Liver (tissue), 9 donors: ENCODE data around the gene THBD. TPM values are rescaled to one million over a fixed set of nuclear protein-coding genes. Genes with fewer than 3 reads are reported as not detected.

ENCODE experiments used
- DNase-seq: peaks from one replicate; pipeline ENCODE4 v3.0.0-alpha.2; 2017; ENCODE audit warnings: low spot score
- H3K27ac ChIP-seq, 2 donors: one replicate each; pipeline ENCODE4 v1.7.0; 2013; ENCODE audit warnings: inconsistent platforms in 2 of 2, low read length in 2 of 2, control low read depth in 1 of 2, low read depth in 1 of 2, mild to moderate bottlenecking in 1 of 2
- H3K27me3 ChIP-seq, 4 donors: one replicate each; pipeline versions ENCODE4 v1.6.1 to v1.7.0; 2013; ENCODE audit warnings: low read length in 3 of 4, inconsistent platforms in 1 of 4, mild to moderate bottlenecking in 1 of 4, moderate library complexity in 1 of 4; ENCODE audit not compliant: control insufficient read depth in 4 of 4, insufficient read depth in 4 of 4
- H3K36me3 ChIP-seq, 4 donors: one replicate each; pipeline versions ENCODE4 v1.6.1 to v1.7.0; 2013; ENCODE audit warnings: low read length in 3 of 4, mild to moderate bottlenecking in 3 of 4, low read depth in 1 of 4, moderate library complexity in 1 of 4; ENCODE audit not compliant: control insufficient read depth in 4 of 4, insufficient read depth in 3 of 4
- H3K4me1 ChIP-seq, 4 donors: one replicate each; pipeline versions ENCODE4 v1.6.1 to v1.7.0; 2013; ENCODE audit warnings: low read length in 3 of 4, mild to moderate bottlenecking in 3 of 4, moderate library complexity in 1 of 4; ENCODE audit not compliant: control insufficient read depth in 4 of 4, insufficient read depth in 4 of 4
- H3K4me3 ChIP-seq, 3 donors: one replicate each; pipeline versions ENCODE4 v1.6.1 to v1.7.0; 2013; ENCODE audit warnings: low read length in 3 of 3, control low read depth in 1 of 3, low read depth in 1 of 3, mild to moderate bottlenecking in 1 of 3
- H3K9ac ChIP-seq, 2 donors: one replicate each; pipeline ENCODE4 v1.7.0; 2013; ENCODE audit warnings: low read length in 2 of 2, mild to moderate bottlenecking in 2 of 2, moderate library complexity in 2 of 2, control low read depth in 1 of 2, low read depth in 1 of 2
- H3K9me3 ChIP-seq, 4 donors: one replicate each; pipeline versions ENCODE4 v1.6.1 to v1.7.0; 2013; ENCODE audit warnings: low read length in 3 of 4; ENCODE audit not compliant: control insufficient read depth in 4 of 4
- CTCF ChIP-seq: fragments of 150-350 bp; IDR thresholded peaks from 2 replicates; pipeline ENCODE4 v1.5.1; 2017; ENCODE audit warnings: improper control_type of control experiment, low read depth, low read length; ENCODE audit not compliant: missing input control
- EGR1 ChIP-seq, 2 donors: IDR thresholded peaks; 2 replicates each; pipeline ENCODE4 v1.6.1; 2016 to 2018; ENCODE audit warnings: antibody characterized with exemption in 2 of 2, low read depth in 2 of 2
- FOXA1 ChIP-seq: IDR thresholded peaks from 2 replicates; pipeline ENCODE4 v1.6.1; 2016; ENCODE audit warnings: antibody characterized with exemption
- HNF4A ChIP-seq, 2 donors: conservative IDR thresholded peaks; 2 replicates each; pipeline ENCODE4 v1.6.1; 2016; ENCODE audit warnings: antibody characterized with exemption in 2 of 2, mild to moderate bottlenecking in 2 of 2
- HNF4G ChIP-seq: IDR thresholded peaks from 2 replicates; pipeline ENCODE4 v1.6.1; 2016; ENCODE audit warnings: antibody characterized with exemption
- JUND ChIP-seq, 2 donors: IDR thresholded peaks; 2 replicates each; pipeline ENCODE4 v1.6.1; 2016; ENCODE audit warnings: antibody characterized with exemption in 2 of 2
- RAD21 ChIP-seq, 2 donors: IDR thresholded peaks; 2 replicates each; pipeline ENCODE4 v1.6.1; 2016; ENCODE audit warnings: antibody characterized with exemption in 2 of 2, mild to moderate bottlenecking in 2 of 2
- RXRA ChIP-seq, 2 donors: IDR thresholded peaks; 2 replicates each; pipeline ENCODE4 v1.6.1; 2017 to 2018; ENCODE audit warnings: antibody characterized with exemption in 2 of 2, mild to moderate bottlenecking in 1 of 2
- TAF1 ChIP-seq: conservative IDR thresholded peaks from 2 replicates; pipeline ENCODE4 v1.6.1; 2016; ENCODE audit warnings: antibody characterized with exemption, mild to moderate bottlenecking
- YY1 ChIP-seq: IDR thresholded peaks from 2 replicates; pipeline ENCODE4 v1.6.1; 2016; ENCODE audit warnings: antibody characterized with exemption, mild to moderate bottlenecking
- ZBTB33 ChIP-seq: IDR thresholded peaks from 2 replicates; pipeline ENCODE4 v1.6.1; 2016; ENCODE audit warnings: antibody characterized with exemption
- WGBS: extraction: QIAGEN DNeasy Blood & Tissue Kit; methylation state at CpG from one replicate; pipeline ENCODE4 v1.1.7; 2013; 5-methylcytosine and 5-hydroxymethylcytosine counted together
- polyA plus RNA-seq, 2 donors: library from polyadenylated mRNA; stranded (reverse) in 1 of 2; unstranded in 1 of 2; fragments of 200-250 nt in 1 of 2; fragments of >200 nt in 1 of 2; fragmentation: Nextera tagmentation in 1 of 2; extraction: Ambion mirVana in 1 of 2; gene quantifications; one replicate each; pipeline versions ENCODE4 v1.2.1 to v1.2.3, GENCODE V29; 2013 to 2015
- total RNA-seq, 2 donors: library from RNA; depleted of rRNA; stranded (reverse); fragments of >200 nt; gene quantifications; one replicate each; pipeline ENCODE4 v1.2.3, GENCODE V29; 2014
- TF ChIP-seq, protein P1 (sequence below): IDR thresholded peaks from 2 replicates; pipeline ENCODE4 v1.6.1; 2016; ENCODE audit warnings: antibody characterized with exemption, mild to moderate bottlenecking
- donor health status: healthy.
- donor health status: healthy.
- donor health status: healthy.
- donor health status: healthy.
- donor health status: healthy.

Gene THBD
- total and polyA plus RNA-seq, 4 donors: 1.4 to 6.6 (median 3.1) TPM

- Histone ChIP-seq H3K4me1 (peaks cover 2 to 28% (median 6%) of the 10 kb centered on the region in 4 donors), H3K9ac (no peak overlapping the region), H3K9me3 (peaks cover 0 to 5% (median 2%) of the 10 kb centered on the region in 4 donors), H3K27me3 (peaks cover 0 to 4% (median 1%) of the 10 kb centered on the region in 4 donors), H3K27ac (no peak overlapping the region), H3K36me3 (no peaks in the 10 kb centered on the region), H3K4me3 (no peak overlapping the region)
- WGBS: 79% methylated on average over 5 of the region's 5 CpGs
- peak; percentile 30 for DNase-seq
- TF ChIP-seq CTCF (no peak), RXRA (IDR thresholded peaks at IDR 0.05) (no peak), JUND (IDR thresholded peaks at IDR 0.05) (no peak), EGR1 (IDR thresholded peaks at IDR 0.05; ENCODE audit: low read depth in 2 of 2) (no peak)
- TF ChIP-seq, protein P1, sequence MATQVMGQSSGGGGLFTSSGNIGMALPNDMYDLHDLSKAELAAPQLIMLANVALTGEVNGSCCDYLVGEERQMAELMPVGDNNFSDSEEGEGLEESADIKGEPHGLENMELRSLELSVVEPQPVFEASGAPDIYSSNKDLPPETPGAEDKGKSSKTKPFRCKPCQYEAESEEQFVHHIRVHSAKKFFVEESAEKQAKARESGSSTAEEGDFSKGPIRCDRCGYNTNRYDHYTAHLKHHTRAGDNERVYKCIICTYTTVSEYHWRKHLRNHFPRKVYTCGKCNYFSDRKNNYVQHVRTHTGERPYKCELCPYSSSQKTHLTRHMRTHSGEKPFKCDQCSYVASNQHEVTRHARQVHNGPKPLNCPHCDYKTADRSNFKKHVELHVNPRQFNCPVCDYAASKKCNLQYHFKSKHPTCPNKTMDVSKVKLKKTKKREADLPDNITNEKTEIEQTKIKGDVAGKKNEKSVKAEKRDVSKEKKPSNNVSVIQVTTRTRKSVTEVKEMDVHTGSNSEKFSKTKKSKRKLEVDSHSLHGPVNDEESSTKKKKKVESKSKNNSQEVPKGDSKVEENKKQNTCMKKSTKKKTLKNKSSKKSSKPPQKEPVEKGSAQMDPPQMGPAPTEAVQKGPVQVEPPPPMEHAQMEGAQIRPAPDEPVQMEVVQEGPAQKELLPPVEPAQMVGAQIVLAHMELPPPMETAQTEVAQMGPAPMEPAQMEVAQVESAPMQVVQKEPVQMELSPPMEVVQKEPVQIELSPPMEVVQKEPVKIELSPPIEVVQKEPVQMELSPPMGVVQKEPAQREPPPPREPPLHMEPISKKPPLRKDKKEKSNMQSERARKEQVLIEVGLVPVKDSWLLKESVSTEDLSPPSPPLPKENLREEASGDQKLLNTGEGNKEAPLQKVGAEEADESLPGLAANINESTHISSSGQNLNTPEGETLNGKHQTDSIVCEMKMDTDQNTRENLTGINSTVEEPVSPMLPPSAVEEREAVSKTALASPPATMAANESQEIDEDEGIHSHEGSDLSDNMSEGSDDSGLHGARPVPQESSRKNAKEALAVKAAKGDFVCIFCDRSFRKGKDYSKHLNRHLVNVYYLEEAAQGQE: no peak
Observed at GRCh38 chr20:23052904-23053303, 3.4 kb upstream of the THBD start.

- Histone ChIP-seq H3K4me1 (peaks cover 4 to 33% (median 6%) of the 10 kb centered on the region in 4 donors), H3K36me3 (no peaks in the 10 kb centered on the region), H3K9ac (no peak overlapping the region), H3K27me3 (peaks cover 0 to 12% (median 2%) of the 10 kb centered on the region in 4 donors), H3K9me3 (no peaks in the 10 kb centered on the region), H3K27ac (peak overlapping the region; percentile 6 to 43), H3K4me3 (peak overlapping the region in 1 of 3 donors; percentile 50)
- TF ChIP-seq TAF1: no peak
- TF ChIP-seq RXRA (IDR thresholded peaks at IDR 0.05): peak in 1 of 2 donors; percentile 17
- peak; percentile 68 to 75 for TF ChIP-seq RAD21 (IDR thresholded peaks at IDR 0.05)
- peak; percentile 28 for TF ChIP-seq CTCF
- no peak for TF ChIP-seq HNF4G
- TF ChIP-seq HNF4A (conservative IDR thresholded peaks at IDR 0.05): no peak
- peak; percentile 13 for TF ChIP-seq YY1
- no peak for TF ChIP-seq ZBTB33
- TF ChIP-seq, protein P1: no peak
- TF ChIP-seq EGR1 (IDR thresholded peaks at IDR 0.05; ENCODE audit: low read depth in 2 of 2): no peak
- no peak for TF ChIP-seq JUND (IDR thresholded peaks at IDR 0.05)
- TF ChIP-seq FOXA1: no peak
- peak; percentile 78 for DNase-seq
- WGBS: 7% methylated on average over 46 of the region's 46 CpGs
Observed at GRCh38 chr20:23050847-23051627, 1.6 kb upstream of the THBD start.
